NCI-H526 (cell line): Measurements from ENCODE around the gene ADGB.

Experiments
- DNase-seq, 2 experiments: peaks; one replicate each; lab custom pipeline; 2025; lab: John Stamatoyannopoulos, UW

ADGB gene

GRCh38 chr6:146862508-146862919, 263.7 kb downstream of the ADGB start:
- DNase-seq: no peak

- no peak for DNase-seq
Measured at GRCh38 chr6:146864300-146864699, 265.5 kb downstream of the ADGB start.

DNA sequence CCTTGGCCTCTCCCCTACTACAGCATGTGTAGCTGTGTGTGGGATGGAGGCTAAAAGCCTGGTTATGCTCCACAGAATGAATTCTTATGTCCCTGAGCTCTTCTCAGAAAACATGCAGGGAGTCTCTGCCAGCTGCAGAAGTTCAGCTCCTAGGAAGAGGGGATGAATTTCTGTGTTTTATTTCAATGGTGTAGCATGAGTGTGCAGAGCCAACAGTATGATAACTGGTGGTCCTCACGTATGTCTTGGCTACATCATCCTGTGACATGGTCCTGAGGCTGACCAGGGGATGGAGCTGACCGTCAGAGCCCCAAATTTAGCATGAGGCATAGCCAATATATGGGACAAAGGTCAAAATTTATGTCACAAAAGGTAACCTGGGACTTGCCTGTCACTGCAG, 266.1 kb downstream of the ADGB start:
- no peak for DNase-seq
